GM19438 (cell line): ENCODE data around the gene RYR2.
"Not testable (repeated sequence)": the region's sequence is repeated elsewhere in the genome, so short reads cannot be mapped to it uniquely, and the experiment has no call there.

Experiments used
- ATAC-seq: cut with Tn5 transposase; IDR thresholded peaks from one replicate; pipeline ENCODE4 v1.9.1; 2021; ENCODE audit warnings: low read depth; ENCODE audit not compliant: unreplicated experiment

The RYR2 gene

GRCh38 chr1:237309595-237310118, 267.7 kb downstream of the RYR2 start:
- no peak for ATAC-seq

GRCh38 chr1:237316352-237316751, 274.4 kb downstream of the RYR2 start:
- no peak for ATAC-seq

DNA sequence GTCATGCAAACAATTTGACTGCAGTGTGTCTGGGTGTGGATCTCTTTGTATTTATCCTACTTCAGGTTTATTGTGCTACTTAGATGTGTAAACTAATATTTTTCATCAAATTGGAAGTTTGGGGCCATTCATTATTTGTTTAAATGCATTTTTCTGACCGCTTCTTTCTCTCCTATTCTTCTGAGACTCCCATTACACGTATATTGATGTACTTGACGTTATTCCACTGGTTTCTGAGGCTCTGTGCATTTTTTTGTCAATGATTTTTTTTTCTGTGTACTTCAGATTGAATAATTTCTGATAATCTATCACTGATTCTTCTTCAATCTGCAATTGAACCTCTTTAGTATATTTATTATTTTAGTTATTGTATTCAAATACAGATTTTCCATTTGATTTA, 276.8 kb downstream of the RYR2 start:
- ATAC-seq = no peak

DNA sequence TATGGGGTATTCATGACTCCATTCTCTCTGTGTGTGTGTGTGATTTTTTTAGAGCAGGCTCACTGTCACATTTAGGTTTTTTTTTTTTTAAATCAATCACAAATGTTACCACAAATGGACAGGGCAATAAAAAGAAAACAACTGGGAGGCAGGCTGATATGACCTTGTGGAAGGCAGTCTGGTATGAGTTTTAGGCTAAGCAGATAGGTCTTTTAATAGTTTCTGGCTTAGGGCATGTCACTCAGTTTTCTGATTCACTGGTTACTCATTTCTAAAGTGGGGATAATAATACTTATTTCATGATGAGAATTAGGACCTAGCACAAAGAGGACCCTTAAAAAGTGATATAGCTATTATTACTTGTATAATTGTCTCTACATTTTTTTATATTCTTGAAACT, 278.9 kb downstream of the RYR2 start:
- no peak for ATAC-seq

DNA sequence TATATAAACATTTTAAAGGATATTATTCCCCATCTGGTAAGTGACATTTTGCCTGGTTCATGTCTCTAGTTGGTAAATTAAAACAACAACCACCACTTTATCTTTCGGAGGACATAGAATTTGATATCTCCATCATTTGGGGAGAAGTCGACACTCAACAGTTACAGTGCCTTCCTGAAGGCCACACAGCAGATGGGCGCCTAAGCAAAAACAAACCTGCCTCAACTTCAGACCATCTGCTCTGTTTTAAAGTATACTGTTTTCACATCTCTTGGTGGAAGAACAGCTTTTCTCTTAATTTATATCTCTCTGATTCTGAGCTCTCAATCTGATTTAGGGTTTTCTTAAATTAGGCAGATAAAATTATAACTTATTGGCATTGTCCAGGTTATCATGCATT, 282.2 kb downstream of the RYR2 start:
- no peak for ATAC-seq

- no peak for ATAC-seq
These were observed 285.1 kb downstream of the RYR2 start for GRCh38 chr1:237327061-237327460.

- no peak for ATAC-seq
These were observed 298.9 kb downstream of the RYR2 start for GRCh38 chr1:237340892-237341291.

- no peak for ATAC-seq
These were observed 299.4 kb downstream of the RYR2 start for GRCh38 chr1:237341391-237341790.

DNA sequence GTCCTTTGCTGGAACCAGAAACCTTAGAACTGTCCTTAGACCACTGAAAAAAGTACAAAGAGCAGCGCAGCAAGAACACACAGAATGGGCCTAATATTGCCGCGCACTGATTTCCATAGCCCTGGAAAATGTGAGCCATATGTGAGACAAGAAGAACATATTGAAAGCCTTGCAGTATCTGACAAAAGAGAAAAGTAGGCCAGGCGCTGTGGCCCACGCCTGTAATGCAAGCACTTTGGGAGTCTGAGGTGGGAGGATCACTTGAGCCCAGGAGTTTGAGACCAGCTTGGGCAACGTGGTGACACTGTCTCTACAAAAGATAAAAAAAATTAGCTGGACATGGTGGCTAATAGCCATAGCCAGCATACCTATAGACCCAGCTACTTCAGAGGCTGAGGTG, 300.7 kb downstream of the RYR2 start:
- ATAC-seq = no peak

- no peak for ATAC-seq
These were observed 310.8 kb downstream of the RYR2 start for GRCh38 chr1:237352747-237353146.

GRCh38 chr1:237353918-237354317, 311.9 kb downstream of the RYR2 start:
- no peak for ATAC-seq

DNA sequence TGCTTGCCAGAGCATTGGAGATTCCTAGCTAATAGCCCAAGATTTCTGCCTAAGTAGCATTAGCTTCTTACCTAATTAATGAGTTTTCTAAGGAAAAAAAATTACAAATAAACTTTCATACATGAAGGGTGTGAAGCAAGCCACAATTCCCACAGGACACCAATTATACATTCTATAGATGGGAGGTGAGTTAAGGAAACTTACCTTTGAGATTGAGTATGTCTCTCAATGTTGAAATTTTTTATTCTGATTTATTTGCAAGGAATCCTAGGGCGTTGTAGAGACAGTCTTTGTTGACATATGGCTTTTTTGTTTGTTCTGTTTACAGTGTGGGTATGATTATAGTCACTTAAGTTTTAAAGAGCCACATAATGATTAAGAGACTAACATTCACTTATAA, 313.0 kb downstream of the RYR2 start:
- ATAC-seq = no peak

GRCh38 chr1:237358555-237358954, 316.6 kb downstream of the RYR2 start:
- no peak for ATAC-seq

GRCh38 chr1:237367758-237368157, 325.8 kb downstream of the RYR2 start:
- ATAC-seq = no peak

DNA sequence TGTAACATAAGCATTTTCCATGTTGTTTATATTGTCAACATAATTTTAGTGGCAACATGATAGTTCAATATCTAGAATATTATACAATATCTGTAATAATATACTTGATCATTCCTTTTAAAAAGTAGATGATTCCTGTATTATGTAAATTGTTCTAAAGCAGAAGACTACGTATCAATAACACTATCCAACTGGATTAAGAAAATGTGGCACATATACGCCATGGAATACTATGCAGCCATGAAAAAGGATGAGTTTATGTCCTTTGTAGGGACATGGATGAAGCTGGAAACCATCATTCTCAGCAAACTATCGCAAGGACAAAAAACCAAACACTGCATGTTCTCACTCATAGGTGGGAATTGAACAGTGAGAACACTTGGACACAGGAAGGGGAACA, 329.5 kb downstream of the RYR2 start:
- not testable (repeated sequence) for ATAC-seq

- ATAC-seq = no peak
These were observed 341.8 kb downstream of the RYR2 start for GRCh38 chr1:237383791-237384190.

GRCh38 chr1:237384213-237384612, 342.2 kb downstream of the RYR2 start:
- no peak for ATAC-seq

DNA sequence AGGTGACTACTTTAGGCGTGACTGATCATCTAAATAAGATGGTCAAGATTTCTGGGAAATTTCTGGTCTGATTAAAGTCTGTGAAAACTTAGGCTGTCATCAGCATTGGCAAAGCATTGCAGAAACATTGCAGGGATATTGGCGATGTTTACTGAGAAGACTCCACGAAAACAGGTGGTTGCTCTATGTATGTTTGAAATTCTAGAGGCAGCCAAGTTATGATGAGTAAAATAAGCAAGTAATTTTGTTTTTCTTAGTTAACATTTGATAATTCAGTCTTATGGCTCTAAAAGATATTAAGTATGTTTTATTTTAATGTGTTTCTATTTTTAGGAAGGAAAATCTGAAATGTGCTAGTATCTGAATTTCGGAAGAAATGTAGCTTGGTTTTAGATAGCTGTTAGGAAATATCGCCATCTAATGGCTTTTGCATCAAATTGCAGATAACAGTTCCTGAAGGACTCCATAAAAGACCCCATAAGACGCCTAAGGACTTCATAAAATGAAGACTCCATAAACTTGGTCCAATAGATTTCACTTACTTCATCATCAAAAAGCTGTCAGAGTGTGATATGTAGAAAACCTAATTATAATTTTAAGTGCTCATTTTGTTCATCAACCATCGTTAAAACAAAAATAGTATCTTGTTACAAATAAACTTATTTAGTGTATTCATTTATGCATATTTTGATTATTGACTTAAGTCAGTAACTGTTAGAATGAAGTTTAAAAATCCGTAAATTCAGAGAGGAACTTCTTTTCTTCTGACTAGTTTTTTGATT, 344.6 kb downstream of the RYR2 start:
- ATAC-seq = no peak

DNA sequence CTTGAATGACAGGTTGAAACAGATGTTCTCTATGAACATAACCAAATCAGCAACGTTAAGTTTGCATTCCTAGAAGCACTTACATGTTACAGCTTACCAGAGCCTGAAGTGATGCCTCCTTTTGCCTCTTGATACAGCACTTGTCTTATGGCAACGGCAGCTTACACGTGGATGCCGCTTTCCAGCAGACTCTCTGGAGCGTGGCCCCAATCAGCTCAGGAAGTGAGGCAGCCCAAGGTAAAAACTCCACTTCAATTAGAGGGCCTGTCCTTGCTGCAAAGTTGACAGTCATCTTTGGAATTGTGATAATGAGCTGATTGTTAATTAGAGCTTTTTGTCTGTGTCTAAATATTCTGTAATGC, 345.1 kb downstream of the RYR2 start:
- no peak for ATAC-seq

- no peak for ATAC-seq
These were observed 348.8 kb downstream of the RYR2 start for GRCh38 chr1:237390823-237391222.

- ATAC-seq = no peak
These were observed 351.6 kb downstream of the RYR2 start for GRCh38 chr1:237393632-237394031.

DNA sequence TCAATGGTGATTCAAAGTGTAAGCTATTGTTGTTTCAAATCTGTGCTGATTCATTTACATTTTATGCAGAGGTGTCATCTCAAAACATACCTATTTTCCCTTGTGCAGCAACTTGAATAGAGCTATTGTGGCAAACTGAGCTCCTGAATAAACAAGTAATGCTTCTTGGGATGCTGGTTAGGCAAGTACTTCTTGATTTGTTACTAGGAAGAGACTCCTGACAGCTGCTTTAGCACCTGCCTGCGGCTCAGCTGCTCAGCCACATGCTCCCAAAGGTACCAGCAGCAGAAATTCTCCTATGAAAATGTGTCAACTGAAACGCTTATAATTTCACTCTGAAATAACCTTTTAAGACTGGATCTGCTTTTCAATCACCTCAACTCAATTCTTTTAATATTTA, 352.3 kb downstream of the RYR2 start:
- ATAC-seq = no peak

DNA sequence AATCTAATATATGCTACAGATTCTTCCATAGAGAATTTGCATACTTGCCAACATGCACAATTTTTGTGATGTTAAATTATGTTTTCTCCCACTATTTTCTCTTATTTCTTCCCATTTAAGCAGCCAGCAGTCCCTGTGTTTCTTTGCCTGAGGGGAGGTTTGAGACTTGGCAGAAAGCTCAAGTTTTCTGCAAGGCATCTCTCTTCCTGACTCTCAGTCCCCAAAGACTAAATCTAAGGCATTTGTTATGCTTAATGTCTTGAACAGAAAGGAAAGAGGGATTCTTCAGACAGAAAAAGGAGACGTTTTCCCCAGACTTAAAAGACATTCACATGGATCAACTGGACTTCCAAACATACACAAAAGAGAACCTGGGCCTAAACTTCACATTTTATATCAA, 354.4 kb downstream of the RYR2 start:
- ATAC-seq = no peak
